Keratinocyte (primary cell): ENCODE measurements around the gene ESR2.

Experiments
- CTCF ChIP-seq, 3 experiments: IDR thresholded peaks in 1 of 3; conservative IDR thresholded peaks in 1 of 3; optimal IDR thresholded peaks in 1 of 3; 2 replicates in 2 of 3; 3 replicates in 1 of 3; pipeline versions ENCODE3 to v1.5.1; 2011; ENCODE audit warnings: low read length in 3 of 3, mild to moderate bottlenecking in 3 of 3, moderate library complexity in 2 of 3, control low read depth in 1 of 3, inconsistent platforms in 1 of 3; ENCODE audit not compliant: insufficient read depth in 2 of 3; ENCODE audit errors: extremely low read depth in 1 of 3
- EZH2 ChIP-seq: IDR thresholded peaks from one replicate; pipeline ENCODE4 v1.6.1; 2012; ENCODE audit warnings: inconsistent platforms, mild to moderate bottlenecking, low read length, moderate library complexity

- no peak for TF ChIP-seq CTCF (optimal IDR thresholded peaks at IDR 0.05 in 1 of 3, IDR thresholded peaks at IDR 0.05 in 1 of 3, conservative IDR thresholded peaks at IDR 0.05 in 1 of 3; ENCODE audit: extremely low read depth in 1 of 3, insufficient read depth in 2 of 3, low read length in 3 of 3)
- TF ChIP-seq EZH2: no peak
Observed at GRCh38 chr14:64115401-64115800, 178.8 kb downstream of the ESR2 start.
